ENCODE measurements around the gene AIG1.
"Not testable (repeated sequence)": the region's sequence is repeated elsewhere in the genome, so short reads cannot be mapped to it uniquely, and the experiment has no call there.

- TF ChIP-seq CTCF (conservative IDR thresholded peaks at IDR 0.05; ENCODE audit: low read depth, low read length); EZH2 (IDR thresholded peaks at IDR 0.05; ENCODE audit: borderline replicate concordance, low read depth, low read length, poor library complexity, severe bottlenecking): not testable (repeated sequence)
Measured at GRCh38 chr6:143082274-143082673, 21.6 kb downstream of the AIG1 start.

All from A673 (cell line).